HepG2 (cell line): Measurements from ENCODE around the gene GAGE12J.

Experiments
- ATF7 ChIP-seq, 2 experiments: fragments of 450-650 bp in 1 of 2; sonication (generic) in 1 of 2; formaldehyde crosslinking in 1 of 2; IDR thresholded peaks; 2 replicates each; pipeline versions ENCODE4 v1.4.0 to v1.6.1; 2016 to 2020; ENCODE audit warnings: antibody characterized with exemption in 1 of 2, mild to moderate bottlenecking in 1 of 2, missing genetic modification reagents in 1 of 2
- CTCF ChIP-seq: sonication (generic); formaldehyde crosslinking; IDR thresholded peaks from 2 replicates; pipeline ENCODE4 v1.5.0; 2020; ENCODE audit warnings: mild to moderate bottlenecking, missing genetic modification reagents, moderate library complexity
- FOXA1 ChIP-seq, 2 experiments: fragments of 450-650 bp in 1 of 2; sonication (generic) in 1 of 2; formaldehyde crosslinking in 1 of 2; IDR thresholded peaks; 2 replicates each; pipeline versions ENCODE4 v1.4.0 to v1.6.1; 2016 to 2020; ENCODE audit warnings: missing genetic modification reagents in 1 of 2
- IRF2 ChIP-seq: IDR thresholded peaks from 2 replicates; pipeline ENCODE4 v1.6.1; 2018; ENCODE audit warnings: missing genetic modification reagents, missing compliant biosample characterization
- JUN ChIP-seq: sonication (generic); formaldehyde crosslinking; IDR thresholded peaks from 2 replicates; pipeline ENCODE4 v1.4.0; 2020; ENCODE audit warnings: mild to moderate bottlenecking, missing genetic modification reagents
- NCOA1 ChIP-seq: sonication (generic); formaldehyde crosslinking; IDR thresholded peaks from 2 replicates; pipeline ENCODE4 v1.9.0; 2021; ENCODE audit warnings: missing genetic modification reagents
- PATZ1 ChIP-seq: sonication (generic); formaldehyde crosslinking; IDR thresholded peaks from 2 replicates; pipeline ENCODE4 v1.4.0; 2020; ENCODE audit warnings: missing genetic modification reagents
- POLR2AphosphoS5 ChIP-seq: IDR thresholded peaks from 2 replicates; pipeline ENCODE4 v1.6.1; 2012; ENCODE audit warnings: low read depth, low read length
- REST ChIP-seq, 2 experiments: IDR thresholded peaks; 2 replicates each; pipeline ENCODE4 v1.6.1; 2011 to 2012; ENCODE audit warnings: low read length in 2 of 2, borderline replicate concordance in 1 of 2, low read depth in 1 of 2, mild to moderate bottlenecking in 1 of 2, moderate library complexity in 1 of 2
- ZNF253 ChIP-seq: sonication (generic); formaldehyde crosslinking; IDR thresholded peaks from 2 replicates; pipeline ENCODE4 v1.8.0; 2022; ENCODE audit warnings: mild to moderate bottlenecking, missing genetic modification reagents, borderline replicate concordance
- ZNF30 ChIP-seq: sonication (generic); formaldehyde crosslinking; IDR thresholded peaks from 2 replicates; pipeline ENCODE4 v1.5.0; 2020; ENCODE audit warnings: mild to moderate bottlenecking, missing genetic modification reagents
- ZNF580 ChIP-seq: IDR thresholded peaks from 2 replicates; pipeline ENCODE4 v1.6.1; 2016; ENCODE audit warnings: low read depth, borderline replicate concordance
- ZSCAN9 ChIP-seq: IDR thresholded peaks from 2 replicates; pipeline ENCODE4 v1.6.1; 2016; ENCODE audit warnings: borderline replicate concordance

GRCh38 chrX:49316085-49316484, 5.8 kb upstream of the GAGE12J start:
- TF ChIP-seq POLR2AphosphoS5 (no peak), CTCF (CRISPR knock-in tag) (no peak), IRF2 (CRISPR knock-in tag) (no peak), REST (IDR thresholded peaks at IDR 0.05; ENCODE audit: borderline replicate concordance in 1 of 2, low read depth in 1 of 2, low read length in 2 of 2) (no peak), PATZ1 (CRISPR knock-in tag) (no peak), ZNF580 (no peak), NCOA1 (CRISPR knock-in tag) (no peak), JUN (no peak), ZNF30 (CRISPR knock-in tag) (no peak), ZNF253 (CRISPR knock-in tag) (no peak), FOXA1 (IDR thresholded peaks at IDR 0.05) (no peak), FOXA1 (CRISPR knock-in tag; IDR thresholded peaks at IDR 0.05) (no peak), ZSCAN9 (no peak), ATF7 (IDR thresholded peaks at IDR 0.05) (no peak), ATF7 (CRISPR knock-in tag; IDR thresholded peaks at IDR 0.05) (no peak)
